GM21447 (cell line): ENCODE data around the gene C3orf52.
A peak's percentile ranks its signal among the peaks of the same experiment; 100 is the strongest.
"Not testable (repeated sequence)": the region's sequence is repeated elsewhere in the genome, so short reads cannot be mapped to it uniquely, and the experiment has no call there.

Source experiments
- ATAC-seq: cut with Tn5 transposase; IDR thresholded peaks from one replicate; pipeline ENCODE4 v1.9.1; 2021; ENCODE audit not compliant: unreplicated experiment

C3orf52 gene

DNA sequence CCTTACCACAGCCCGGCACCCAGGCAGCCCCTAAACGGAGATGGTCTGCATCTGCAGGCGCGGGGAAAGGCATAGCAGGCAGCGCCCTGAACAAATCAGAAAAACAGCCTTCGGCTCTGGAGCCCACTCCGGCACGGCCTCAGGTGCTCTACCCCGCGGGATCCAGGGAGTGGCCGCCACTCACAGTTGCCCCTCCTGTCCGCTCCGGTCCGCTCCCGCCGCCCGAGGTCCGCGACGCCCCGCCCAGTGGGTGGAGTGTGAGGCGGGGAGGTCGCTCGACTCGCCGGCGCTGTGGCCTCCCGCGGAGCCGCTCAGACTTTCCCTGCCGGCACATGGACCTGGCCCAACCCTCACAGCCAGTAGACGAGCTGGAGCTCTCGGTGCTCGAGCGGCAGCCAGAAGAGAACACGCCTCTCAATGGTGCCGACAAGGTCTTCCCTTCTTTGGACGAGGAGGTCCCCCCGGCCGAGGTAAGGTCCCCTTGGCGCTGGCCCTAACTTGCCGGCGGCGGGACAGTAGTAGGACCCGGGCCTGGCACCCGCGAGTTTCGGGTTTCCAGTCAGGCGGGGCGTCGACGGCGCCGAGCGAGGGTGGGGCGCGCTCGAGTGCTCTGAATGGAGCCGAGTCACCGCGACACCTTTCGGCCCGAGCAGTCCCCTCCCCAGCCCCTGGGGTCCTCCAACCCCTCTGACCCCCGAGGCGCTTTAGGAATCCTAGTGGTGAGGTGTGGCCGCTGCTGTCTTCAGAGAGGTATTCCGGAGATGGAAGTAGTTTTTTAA is at the start of gene C3orf52:
C3orf52 (plus strand) TSS at position 314 of the 779 bp plus-strand sequence; CDS start at position 333, 19 bp downstream.
- peak; percentile 70 for ATAC-seq

DNA sequence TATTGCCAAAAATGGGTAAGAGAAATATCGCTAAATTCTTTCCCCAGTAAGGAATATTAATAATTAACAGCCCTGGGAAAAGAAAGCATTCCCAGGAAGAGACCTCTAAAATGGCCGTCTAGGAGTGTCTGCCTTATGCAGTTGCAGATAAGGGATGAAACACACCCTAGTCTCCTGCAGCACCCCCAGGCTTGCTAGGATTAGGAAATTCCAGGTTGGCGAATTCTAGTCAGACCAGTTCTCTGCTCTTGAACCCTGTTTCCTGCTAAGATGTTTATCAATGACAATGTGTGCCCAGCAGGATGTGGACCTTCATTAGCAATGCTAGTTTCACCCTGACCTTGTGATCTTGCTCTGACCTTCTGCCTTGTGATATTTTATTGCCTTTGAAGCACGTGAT is 49.0 kb upstream of the C3orf52 start:
- ATAC-seq: not testable (repeated sequence)

- no peak for ATAC-seq
Observed at GRCh38 chr3:112038863-112039262, 47.3 kb upstream of the C3orf52 start.

- ATAC-seq: no peak
Observed at GRCh38 chr3:112041321-112041720, 44.9 kb upstream of the C3orf52 start.

DNA sequence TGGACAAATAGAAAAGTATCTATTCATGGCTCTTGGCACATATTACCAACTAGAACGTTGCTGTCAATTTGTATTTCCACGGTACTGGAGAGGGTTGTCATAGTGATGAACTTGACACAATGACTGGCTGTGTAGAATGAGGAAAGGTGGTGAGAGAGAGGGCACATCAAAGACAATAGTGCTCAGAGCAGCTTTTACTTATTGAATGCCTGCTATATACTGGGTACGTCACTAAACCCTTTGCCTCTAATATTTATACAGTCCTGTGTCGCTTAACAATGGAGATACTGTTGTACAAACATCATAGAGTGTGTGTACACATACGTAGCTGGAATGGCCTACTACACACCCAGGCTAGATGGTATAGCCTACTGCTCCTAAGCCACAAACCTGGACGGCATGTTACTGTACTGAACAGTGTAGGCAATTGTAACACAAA is 43.3 kb upstream of the C3orf52 start:
- ATAC-seq: no peak

- ATAC-seq: peak; percentile 94
Observed at GRCh38 chr3:112043621-112044201, 42.5 kb upstream of the C3orf52 start.

DNA sequence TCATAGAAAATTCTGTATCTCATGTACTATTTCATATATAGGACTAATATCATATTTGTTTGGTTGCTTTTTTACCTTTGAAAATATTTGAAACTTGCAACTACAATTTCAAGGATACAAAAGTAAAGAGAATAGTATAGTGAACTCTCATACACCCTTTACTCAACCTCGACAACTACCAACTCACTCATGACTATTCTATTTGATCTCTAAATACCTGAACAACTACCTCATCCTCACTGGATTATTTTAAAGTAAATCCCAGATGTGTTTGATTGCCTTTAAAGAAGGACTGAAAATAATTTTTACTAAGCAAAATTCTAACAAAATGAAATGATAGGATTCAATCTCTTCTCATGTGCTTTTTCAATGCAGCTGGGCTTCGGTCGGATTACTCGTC is 39.6 kb upstream of the C3orf52 start:
- no peak for ATAC-seq

GRCh38 chr3:112047264-112047663 is 38.9 kb upstream of the C3orf52 start:
- ATAC-seq: no peak

GRCh38 chr3:112048911-112049310 is 37.3 kb upstream of the C3orf52 start:
- no peak for ATAC-seq

GRCh38 chr3:112053229-112053628 is 33.0 kb upstream of the C3orf52 start:
- ATAC-seq: no peak

DNA sequence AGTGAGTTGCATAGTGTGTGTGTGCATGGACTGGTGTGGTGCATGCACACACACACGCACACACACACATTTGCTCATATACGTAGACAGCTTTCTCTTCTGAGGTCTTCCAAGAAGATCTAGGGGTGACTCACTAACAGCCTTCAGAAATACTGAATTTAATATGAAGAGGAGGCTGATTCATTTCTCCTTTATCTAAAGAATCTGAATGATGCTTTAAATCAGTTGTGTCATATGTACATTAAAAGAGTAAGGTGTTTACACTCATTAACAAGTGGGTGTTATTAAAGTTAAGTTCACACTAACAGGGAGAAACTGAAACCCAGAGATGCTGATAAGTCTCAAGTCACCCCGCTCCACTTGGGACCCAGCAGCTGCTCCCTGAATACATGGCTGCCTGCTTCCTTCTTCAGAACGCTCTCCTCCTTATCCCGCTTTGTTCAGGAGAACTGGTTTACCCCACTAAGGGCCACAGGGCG is 29.7 kb upstream of the C3orf52 start:
- no peak for ATAC-seq

DNA sequence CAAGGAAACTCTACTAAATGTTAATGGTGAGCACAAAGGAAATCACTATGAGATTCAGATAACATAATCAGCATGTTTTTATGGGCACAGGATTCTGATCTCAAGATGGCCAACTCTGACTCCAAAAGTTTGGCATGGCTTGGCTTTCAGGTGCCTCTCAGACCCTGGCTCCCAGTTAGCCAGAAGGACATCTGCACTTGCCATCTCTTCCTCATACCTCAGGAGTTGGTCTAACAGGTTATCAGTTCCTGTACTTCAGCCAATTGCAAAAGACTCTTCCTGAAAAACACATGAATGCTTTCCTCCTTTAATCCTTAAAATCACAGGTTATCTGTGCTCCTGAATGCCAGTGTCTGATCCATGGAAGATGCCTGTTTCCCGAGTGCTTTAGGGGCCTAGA is 26.7 kb upstream of the C3orf52 start:
- ATAC-seq: no peak

- ATAC-seq: no peak
Observed at GRCh38 chr3:112061152-112061551, 25.0 kb upstream of the C3orf52 start.

DNA sequence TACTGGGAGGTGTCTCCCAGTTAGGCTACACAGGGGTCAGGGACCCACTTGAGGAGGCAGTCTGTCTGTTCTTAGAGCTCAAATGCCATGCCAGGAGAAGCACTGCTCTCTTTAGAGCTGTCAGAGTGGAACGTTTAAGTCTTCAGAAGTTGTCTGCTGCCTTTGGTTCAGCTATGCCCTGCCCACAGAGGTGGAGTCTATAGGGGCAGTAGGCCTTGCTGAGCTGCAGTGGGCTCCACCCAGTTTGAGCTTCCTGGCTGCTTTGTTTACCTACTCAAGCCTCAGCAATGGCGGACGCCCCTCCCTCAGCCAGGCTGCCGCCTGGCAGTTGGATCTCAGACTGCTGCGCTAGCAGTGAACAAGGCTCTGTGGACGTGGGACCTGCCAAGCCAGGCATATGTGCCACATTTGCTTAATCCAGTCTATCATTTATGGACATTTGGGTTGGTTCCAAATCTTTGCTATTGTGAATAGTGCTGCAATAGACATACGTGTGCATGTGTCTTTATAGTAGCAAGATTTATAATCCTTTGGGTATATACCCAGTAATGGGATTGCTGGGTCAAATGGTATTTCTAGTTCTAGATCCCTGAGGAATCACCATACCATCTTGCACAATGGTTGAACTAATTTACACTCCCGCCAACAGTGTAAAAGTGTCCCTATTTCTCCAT is 13.7 kb upstream of the C3orf52 start:
- ATAC-seq: not testable (repeated sequence)

DNA sequence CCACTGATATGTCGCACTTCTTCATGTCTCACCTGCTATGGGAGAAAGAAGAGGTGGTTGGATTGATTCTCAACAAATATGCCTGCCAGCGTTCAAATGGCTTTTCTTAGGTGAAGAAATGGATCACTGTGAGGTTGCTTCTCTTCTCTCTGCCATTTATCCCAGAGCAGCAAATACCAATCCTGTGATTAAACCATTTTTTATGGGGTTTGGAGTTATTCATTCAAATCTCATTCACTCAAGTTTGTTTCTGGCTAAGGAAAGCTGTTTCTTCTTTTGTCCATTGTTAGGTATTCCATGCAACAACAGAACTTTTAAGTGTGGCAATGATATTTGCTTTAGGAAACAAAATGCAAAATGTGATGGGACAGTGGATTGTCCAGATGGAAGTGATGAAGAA is 12.2 kb upstream of the C3orf52 start:
- no peak for ATAC-seq

- ATAC-seq: no peak
Observed at GRCh38 chr3:112074616-112075497, 11.3 kb upstream of the C3orf52 start.

- no peak for ATAC-seq
Observed at GRCh38 chr3:112078125-112079083, 7.8 kb upstream of the C3orf52 start.

- ATAC-seq: no peak
Observed at GRCh38 chr3:112083239-112083638, 3.0 kb upstream of the C3orf52 start.

DNA sequence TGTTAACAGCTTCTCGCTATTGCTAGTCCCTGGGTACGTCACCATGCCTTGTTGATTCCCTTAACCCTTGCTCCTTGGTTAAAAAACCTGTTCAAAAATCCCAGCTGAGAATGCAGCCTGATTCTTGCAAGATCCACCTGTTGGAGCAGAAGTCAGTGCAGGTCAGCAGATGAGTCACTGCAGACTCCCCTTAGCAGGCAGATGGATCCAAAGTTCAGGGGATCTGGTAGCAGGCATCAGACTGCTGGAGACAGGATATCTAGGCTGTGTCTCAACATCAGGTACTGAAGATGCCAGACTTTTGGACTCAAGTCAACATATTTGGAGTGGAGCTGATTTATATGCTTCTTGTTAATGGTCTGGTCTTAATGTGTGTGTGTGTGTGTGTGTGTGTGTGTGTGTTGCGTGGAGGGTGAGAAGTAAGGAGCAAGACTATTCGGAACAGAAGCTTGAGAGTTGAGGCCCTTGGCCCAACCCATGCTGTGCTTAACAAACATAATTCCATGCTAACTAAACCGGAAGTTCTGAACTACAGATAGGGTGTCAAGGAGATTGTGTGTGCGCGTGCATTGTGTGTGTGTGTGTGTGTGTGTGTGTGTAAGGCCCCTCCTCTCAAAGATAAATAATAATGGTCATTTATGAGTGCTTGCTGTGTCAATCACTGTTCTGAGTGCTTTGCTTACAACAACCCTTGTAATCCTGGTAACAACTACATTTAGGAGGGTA is 1.0 kb upstream of the C3orf52 start:
- ATAC-seq: no peak
